GM21619 (cell line): ENCODE measurements around the gene GBA2.

ENCODE experiments used
- ATAC-seq: cut with Tn5 transposase; IDR thresholded peaks from one replicate; pipeline ENCODE4 v1.9.1; 2021; ENCODE audit not compliant: unreplicated experiment

Gene GBA2

DNA sequence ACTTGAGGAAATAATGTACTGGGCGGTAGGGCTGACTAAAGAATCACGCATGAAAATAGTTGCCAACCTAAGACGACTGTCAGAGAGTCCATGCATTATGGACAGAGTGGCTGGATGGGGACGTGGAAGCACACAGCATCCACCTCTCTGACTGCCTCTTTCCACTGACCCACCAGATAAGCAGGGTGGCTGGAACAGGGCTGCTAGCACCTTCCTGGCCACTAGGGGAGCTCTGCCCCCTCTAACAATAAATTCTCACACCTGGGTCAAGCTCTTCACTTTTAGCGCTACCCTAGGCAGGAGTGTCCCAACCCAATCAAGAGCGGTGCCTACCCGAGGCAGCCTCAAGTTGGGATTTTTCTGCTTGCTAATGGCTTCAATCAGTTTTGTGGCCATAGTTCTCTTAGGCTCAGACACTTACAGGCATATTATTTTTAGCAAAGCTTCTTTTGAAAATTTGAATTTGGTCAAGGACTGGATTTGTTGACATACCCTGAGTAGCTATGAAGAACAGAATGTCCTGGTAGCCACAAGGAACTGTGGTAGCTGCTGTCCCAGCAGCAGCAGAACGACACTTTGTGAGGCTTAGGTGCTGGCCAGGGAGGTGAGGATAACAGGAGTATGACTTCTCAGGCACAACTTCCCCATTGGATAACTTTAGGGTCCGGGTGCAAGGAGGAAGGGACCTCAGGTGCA is 52.4 kb downstream of the GBA2 start:
- no peak for ATAC-seq

DNA sequence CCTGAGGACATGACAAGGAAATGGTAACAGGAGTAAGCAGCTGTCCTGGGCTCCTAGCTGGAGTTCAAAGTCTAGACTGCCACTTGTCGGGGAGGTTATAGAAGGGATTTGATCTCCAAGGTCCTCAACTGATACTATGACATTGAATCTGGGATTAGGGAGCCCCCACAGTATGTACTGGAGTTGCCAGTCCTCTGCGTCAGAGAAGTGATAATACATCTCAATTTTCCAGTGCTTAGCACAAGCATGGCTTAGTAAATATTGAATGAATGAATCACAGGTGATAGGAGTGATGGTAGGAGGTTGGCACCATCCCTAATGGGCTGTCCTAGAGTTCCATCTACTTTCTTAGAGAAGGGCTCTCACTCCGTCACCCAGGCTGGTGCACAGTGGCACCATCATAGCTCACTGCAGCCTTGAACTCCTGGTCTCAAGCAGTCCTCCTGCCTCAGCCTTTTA is 53.1 kb downstream of the GBA2 start:
- ATAC-seq: no peak

DNA sequence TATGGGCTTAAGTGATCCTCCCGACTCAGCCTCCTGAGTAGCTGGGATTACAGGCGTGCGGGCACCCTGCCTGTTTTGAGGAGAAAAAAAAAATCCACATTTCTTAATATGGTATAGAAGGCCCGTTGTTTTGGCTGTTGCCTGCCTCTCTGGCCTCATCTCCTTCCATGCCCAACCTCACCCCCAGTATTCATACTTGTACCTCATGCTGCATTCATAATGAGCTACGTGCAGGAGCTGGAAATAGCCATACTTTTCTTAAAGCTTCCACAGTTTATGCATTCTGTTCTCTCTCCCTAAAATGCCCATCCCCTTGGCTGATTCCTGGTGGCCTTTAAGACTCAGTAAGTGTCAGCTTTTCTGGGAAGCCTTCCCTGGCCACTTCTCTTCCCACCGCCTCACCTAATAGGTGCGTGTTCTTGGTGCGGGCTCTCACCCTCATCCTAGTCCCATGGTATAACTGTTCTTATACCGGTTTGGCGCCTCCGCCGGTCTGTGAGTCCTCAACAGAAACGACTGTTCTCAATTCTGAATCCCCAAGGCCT is 57.2 kb downstream of the GBA2 start:
- no peak for ATAC-seq

GRCh38 chr9:35691334-35691650 is 57.7 kb downstream of the GBA2 start:
- ATAC-seq: no peak

GRCh38 chr9:35690614-35691333 is 58.3 kb downstream of the GBA2 start:
- no peak for ATAC-seq

- ATAC-seq: no peak
Observed at GRCh38 chr9:35690294-35690613, 58.8 kb downstream of the GBA2 start.

- ATAC-seq: no peak
Observed at GRCh38 chr9:35689542-35690293, 59.3 kb downstream of the GBA2 start, which contains the start of gene TPM2. Gene TPM2 (minus strand): TSS chr9:35689925. CDS start chr9:35689817, 108 bp downstream.

GRCh38 chr9:35688558-35689541 is 60.2 kb downstream of the GBA2 start:
- no peak for ATAC-seq

DNA sequence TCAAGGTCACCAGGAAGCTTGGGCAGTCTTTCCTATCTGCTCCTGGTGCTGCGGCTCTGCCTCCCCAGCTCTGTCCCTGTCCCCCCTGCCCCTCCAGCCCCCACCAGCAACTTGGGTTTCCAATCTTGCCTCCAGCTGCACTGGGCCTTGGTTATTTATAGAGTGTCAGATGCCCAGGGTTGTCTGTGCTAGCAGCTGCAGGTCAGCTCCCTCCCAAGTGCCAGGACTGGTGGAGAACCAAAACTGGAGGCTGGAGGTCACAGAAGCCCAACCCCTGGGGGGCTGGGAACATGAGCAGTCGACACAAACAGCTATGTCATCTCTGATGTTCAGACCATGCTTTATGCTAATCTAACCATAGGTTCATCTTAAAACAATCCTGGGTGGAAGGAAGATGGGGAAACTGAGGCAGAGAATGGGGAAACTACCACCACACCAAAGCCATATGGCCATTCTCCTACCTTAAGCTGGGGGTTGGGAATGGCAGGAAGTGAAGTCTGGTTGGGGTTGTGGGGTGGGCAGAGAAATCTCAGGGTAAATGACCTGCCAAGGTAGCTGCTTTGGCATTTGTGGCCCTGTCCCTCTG is 61.0 kb downstream of the GBA2 start:
- ATAC-seq: no peak

GRCh38 chr9:35687306-35687705 is 61.7 kb downstream of the GBA2 start:
- ATAC-seq: no peak
